Omental fat pad (tissue), 4 donors: Measurements from ENCODE around the gene PROC. TPM values are rescaled to one million over a fixed set of nuclear protein-coding genes. Genes with fewer than 3 reads are reported as not detected.

Experiments used
- ATAC-seq: fragments of 150-250 bp; one replicate; pipeline ENCODE4 v1.9.1; 2016; ENCODE audit warnings: mild to moderate bottlenecking, moderate library complexity; ENCODE audit not compliant: low FRiP score
- DNase-seq: peaks from one replicate; pipeline ENCODE4 v3.0.0-alpha.2; 2019; ENCODE audit warnings: low spot score
- CTCF ChIP-seq, 3 donors: fragments of 450-650 bp; IDR thresholded peaks; one replicate each; pipeline ENCODE4 v1.5.1; 2016 to 2017; ENCODE audit warnings: antibody characterized with exemption in 3 of 3, mild to moderate bottlenecking in 3 of 3, moderate library complexity in 2 of 3
- total RNA-seq, 4 donors: library from RNA; depleted of rRNA; stranded (reverse); fragments of >200 nt; gene quantifications; one replicate each; pipeline ENCODE4 v1.1.0, GENCODE V29; 2016

The PROC gene
- total RNA-seq, 4 donors from 2014 or later: not detected

DNA sequence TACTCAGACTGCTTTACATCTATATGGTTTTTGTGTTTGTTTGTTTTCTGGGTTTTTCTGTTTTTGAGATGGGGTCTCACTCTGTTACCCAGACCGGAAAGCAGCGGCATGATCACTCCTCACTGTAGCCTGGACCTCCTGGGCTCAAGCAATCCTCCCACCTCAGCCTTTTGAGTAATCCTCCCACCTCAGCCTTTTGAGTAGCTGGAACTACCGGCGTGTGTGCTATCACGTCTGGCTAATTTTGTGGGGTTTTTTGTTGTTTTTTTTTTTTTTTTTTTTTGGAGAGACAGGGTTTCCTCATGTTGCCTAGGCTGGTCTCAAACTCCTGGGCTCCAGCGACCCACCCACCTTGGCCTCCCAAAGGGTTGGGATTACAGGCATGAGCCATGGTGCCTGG is 39.5 kb upstream of the PROC start:
- DNase-seq (no peak), ATAC-seq (no peak)
- no peak for TF ChIP-seq CTCF (IDR thresholded peaks at IDR 0.05)

GRCh38 chr2:127379712-127380355 is 38.4 kb upstream of the PROC start:
- DNase-seq (no peak), ATAC-seq (no peak)
- TF ChIP-seq CTCF (IDR thresholded peaks at IDR 0.05): no peak

- no peak for TF ChIP-seq CTCF (IDR thresholded peaks at IDR 0.05)
- ATAC-seq: no peak
- DNase-seq: no peak
Measured at GRCh38 chr2:127381762-127382161, 36.5 kb upstream of the PROC start.

DNA sequence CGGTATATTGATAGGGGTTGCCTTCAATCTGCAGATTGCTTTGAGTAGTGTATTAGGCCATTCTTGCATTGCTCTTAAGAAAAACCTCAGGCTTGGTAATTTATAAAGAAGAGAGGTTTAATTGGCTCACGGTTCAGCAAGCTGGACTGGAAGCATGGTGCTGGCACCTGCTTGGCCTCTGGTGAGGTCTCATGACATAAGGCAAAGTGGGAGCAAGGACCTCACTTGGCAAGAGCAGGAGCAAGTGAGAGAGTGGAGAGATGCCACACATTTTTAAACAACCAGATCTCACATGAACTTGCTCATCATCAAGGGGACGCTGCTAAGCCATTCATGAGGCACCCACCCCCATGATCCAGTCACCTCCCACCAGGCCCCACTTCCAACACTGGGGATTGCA is 35.4 kb upstream of the PROC start:
- DNase-seq: no peak
- TF ChIP-seq CTCF (IDR thresholded peaks at IDR 0.05): no peak
- ATAC-seq: no peak

- DNase-seq: no peak
- no peak for ATAC-seq
- no peak for TF ChIP-seq CTCF (IDR thresholded peaks at IDR 0.05)
Measured at GRCh38 chr2:127384529-127384928, 33.7 kb upstream of the PROC start.

DNA sequence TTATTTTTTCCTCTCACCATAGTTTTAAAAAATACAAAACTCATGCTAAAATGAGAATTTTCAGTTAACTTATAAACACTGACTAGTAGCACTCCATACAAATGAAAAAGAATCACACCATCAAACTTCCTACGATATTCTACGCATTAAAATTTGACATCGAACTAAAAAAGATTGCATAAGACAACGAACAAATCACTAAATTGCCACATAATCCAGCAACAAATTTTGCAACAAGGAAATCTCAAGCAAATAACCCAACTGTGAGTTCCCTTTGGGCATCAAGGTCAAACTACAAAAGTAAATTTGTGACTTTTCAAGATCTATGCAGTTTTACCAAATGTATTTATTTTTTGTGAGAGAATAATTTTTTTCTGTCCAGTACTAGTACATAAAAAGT is 32.0 kb upstream of the PROC start:
- ATAC-seq: no peak

More for the DNA sequence above, 32.0 kb upstream of the PROC start:
- no peak for DNase-seq
- TF ChIP-seq CTCF (IDR thresholded peaks at IDR 0.05): no peak
